ENCODE measurements around the gene JAZF1. TPM values are rescaled to one million over a fixed set of nuclear protein-coding genes. Genes with fewer than 3 reads are reported as not detected.

Gene JAZF1
- total RNA-seq, 1 donor from 2014 or later: 36.1 TPM

DNA sequence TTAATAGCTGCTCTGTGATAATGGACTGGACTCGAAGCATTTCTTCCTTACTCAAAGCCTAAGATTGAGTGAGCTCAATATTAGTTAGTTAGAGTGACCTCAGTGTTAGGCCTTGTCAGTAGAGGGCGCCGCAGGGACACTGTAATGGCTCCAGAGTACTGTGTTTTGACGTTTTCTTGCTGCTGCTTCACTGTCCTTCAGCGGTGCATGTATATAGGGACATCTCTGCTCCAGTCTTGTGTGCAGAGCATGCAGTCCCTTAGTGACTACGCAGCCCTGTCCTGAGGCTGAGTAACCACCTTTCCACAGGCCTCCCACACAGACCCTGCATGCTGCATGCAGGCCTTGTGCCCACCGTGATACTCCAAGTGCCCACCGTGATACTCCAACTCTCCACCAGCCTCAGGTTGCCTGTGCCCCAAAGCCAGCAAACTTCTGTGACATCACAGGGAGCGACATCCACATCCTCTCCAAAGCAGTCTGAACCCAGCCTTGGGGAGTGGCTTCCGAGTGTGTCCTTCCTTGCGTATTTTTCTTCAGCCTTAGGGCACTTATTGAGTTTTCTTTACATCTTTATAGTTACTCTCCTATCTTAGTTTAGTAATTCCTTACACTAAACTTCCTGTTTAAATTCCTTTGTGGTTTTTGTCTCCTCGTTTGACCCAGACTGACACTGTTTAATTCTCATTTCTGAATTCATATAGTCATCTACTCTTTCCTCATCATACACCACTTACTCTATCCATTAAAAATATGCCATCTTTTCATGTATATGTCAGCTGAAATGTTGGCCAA lies 118.2 kb downstream of the JAZF1 start:
- no peaks in the 10 kb centered on the region for H3K27me3 ChIP-seq
- no peaks in the 10 kb centered on the region for H3K36me3 ChIP-seq
- DNase-seq (ENCODE audit: extremely low spot score in 2 of 2): no peak
- no peak overlapping the region for H3K27ac ChIP-seq
- intact Hi-C loops (cut with DNase I): no loop called here
- H3K4me3 ChIP-seq: no peak overlapping the region
- TF ChIP-seq, protein P1, sequence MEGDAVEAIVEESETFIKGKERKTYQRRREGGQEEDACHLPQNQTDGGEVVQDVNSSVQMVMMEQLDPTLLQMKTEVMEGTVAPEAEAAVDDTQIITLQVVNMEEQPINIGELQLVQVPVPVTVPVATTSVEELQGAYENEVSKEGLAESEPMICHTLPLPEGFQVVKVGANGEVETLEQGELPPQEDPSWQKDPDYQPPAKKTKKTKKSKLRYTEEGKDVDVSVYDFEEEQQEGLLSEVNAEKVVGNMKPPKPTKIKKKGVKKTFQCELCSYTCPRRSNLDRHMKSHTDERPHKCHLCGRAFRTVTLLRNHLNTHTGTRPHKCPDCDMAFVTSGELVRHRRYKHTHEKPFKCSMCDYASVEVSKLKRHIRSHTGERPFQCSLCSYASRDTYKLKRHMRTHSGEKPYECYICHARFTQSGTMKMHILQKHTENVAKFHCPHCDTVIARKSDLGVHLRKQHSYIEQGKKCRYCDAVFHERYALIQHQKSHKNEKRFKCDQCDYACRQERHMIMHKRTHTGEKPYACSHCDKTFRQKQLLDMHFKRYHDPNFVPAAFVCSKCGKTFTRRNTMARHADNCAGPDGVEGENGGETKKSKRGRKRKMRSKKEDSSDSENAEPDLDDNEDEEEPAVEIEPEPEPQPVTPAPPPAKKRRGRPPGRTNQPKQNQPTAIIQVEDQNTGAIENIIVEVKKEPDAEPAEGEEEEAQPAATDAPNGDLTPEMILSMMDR (IDR thresholded peaks at IDR 0.05): no peak
- TF ChIP-seq POLR2AphosphoS5 (IDR thresholded peaks at IDR 0.05; ENCODE audit: insufficient read depth in 1 of 2, low read depth in 1 of 2) (no peak), POLR2A (IDR thresholded peaks at IDR 0.05) (no peak)
- no peaks in the 10 kb centered on the region for H3K9me3 ChIP-seq
- H3K4me1 ChIP-seq: peaks cover 28% of the 10 kb centered on the region

DNA sequence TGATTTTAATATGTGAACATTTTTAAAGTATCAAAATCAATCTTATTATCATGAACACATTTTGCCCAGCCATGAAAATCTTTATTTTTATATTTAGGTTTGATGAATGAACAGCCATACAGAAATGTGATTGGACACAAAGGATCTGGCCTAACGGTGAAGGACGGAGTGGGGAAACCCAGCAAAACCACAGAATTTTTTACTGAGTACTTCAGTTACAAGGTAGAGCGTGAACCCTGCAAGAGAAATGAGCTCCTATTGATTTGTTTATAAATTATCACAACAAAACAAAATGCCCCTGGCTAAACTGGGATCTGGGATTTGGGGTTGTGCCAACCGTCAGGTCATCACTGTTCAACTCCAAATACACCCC lies 118.8 kb downstream of the JAZF1 start:
- intact Hi-C loops (cut with DNase I): no loop called here
- H3K4me1 ChIP-seq: peaks cover 22% of the 10 kb centered on the region

DNA sequence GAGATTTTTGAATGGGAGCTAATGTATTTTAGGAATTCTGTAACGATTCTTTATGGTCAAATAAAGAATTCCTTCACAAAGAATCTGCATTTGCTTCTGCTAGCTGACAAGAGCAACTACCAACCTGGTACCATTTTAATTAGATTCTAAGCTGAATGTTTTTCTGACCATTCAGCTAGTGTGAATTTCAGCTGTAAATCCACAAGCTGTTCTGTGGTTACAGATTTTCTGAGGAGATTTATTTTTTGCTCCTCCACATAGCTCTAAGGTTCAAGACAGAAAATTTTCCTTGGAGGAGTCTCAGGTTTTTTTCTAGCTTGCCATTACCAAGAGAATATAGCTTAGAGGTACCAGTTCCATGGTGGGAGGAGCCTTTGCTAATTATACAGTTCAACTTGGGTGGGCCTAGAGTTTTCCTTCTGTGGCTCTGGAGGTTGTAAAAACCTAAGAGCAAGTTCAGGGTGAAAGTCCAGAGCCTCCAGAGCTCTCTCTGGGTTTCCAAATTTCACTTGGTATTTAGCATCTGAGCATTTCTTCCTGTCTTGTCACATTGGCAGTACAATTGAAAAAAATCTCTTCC lies 120.1 kb downstream of the JAZF1 start:
- Histone ChIP-seq H3K4me3 (no peak overlapping the region), H3K4me1 (peaks cover 20% of the 10 kb centered on the region)

More for the DNA sequence above, 118.8 kb downstream of the JAZF1 start:
- H3K4me3 ChIP-seq: no peak overlapping the region
- H3K9me3 ChIP-seq: no peaks in the 10 kb centered on the region
- no peak for TF ChIP-seq POLR2AphosphoS5 (IDR thresholded peaks at IDR 0.05; ENCODE audit: insufficient read depth in 1 of 2, low read depth in 1 of 2)
- TF ChIP-seq, protein P1 (IDR thresholded peaks at IDR 0.05): no peak
- TF ChIP-seq POLR2A (IDR thresholded peaks at IDR 0.05): no peak
- DNase-seq (ENCODE audit: extremely low spot score in 2 of 2): no peak
- no peaks in the 10 kb centered on the region for H3K27me3 ChIP-seq
- H3K27ac ChIP-seq: no peak overlapping the region
- no peaks in the 10 kb centered on the region for H3K36me3 ChIP-seq

DNA sequence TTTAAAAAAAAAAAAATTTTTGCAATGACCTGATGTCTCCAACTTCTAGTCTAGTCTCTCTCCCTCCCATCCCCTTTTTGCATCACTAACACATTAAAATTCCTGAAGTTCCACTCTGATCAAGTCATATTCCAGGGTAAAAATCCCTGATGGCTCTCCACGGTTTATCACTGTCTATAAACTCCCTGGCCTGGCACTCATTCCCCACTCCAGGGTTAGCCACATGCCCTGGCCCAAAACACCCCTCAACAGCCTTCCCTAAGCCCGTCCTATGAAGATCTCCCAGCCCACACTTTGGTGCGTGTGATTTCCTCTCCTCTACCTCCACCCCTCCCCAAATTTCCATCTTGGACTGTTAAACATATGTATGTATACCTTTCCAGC lies 125.4 kb downstream of the JAZF1 start:
- Histone ChIP-seq H3K36me3 (no peaks in the 10 kb centered on the region), H3K4me3 (no peak overlapping the region), H3K27ac (no peak overlapping the region), H3K4me1 (peaks cover 14% of the 10 kb centered on the region), H3K9me3 (no peaks in the 10 kb centered on the region), H3K27me3 (no peaks in the 10 kb centered on the region)
- no peak for DNase-seq (ENCODE audit: extremely low spot score in 2 of 2)
- TF ChIP-seq, protein P1 (IDR thresholded peaks at IDR 0.05): no peak
- TF ChIP-seq POLR2AphosphoS5 (IDR thresholded peaks at IDR 0.05; ENCODE audit: insufficient read depth in 1 of 2, low read depth in 1 of 2) (no peak), POLR2A (IDR thresholded peaks at IDR 0.05) (no peak)
- intact Hi-C loops (cut with DNase I): no loop called here

More for the DNA sequence above, 120.1 kb downstream of the JAZF1 start:
- Histone ChIP-seq H3K36me3 (no peaks in the 10 kb centered on the region), H3K9me3 (no peaks in the 10 kb centered on the region), H3K27ac (no peak overlapping the region), H3K27me3 (no peaks in the 10 kb centered on the region)
- no peak for DNase-seq (ENCODE audit: extremely low spot score in 2 of 2)
- intact Hi-C loops (cut with DNase I): no loop called here
- TF ChIP-seq, protein P1 (IDR thresholded peaks at IDR 0.05): no peak
- TF ChIP-seq POLR2AphosphoS5 (IDR thresholded peaks at IDR 0.05; ENCODE audit: insufficient read depth in 1 of 2, low read depth in 1 of 2) (no peak), POLR2A (IDR thresholded peaks at IDR 0.05) (no peak)
